ENCODE data around the gene DMXL2.

Gene DMXL2

DNA sequence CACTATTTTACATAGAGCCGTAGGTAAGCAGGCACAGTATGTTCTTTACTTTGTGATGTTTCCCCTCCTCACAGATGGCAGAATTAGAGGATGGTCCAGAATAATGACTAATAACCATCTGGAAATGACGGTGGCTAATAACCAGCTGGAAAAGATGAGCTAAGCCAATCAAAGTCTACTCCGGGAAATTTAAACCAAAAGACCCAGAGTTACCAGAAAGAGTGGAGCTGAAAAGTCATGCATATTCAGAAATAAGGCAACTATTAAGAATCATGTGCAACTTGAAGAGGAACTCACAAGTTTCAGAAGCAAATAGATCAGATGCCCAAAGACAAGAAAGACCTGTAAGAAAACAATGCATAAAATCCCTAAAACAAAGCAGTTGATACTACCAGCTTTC is 33.6 kb downstream of the DMXL2 start:
- H3K4me3 ChIP-seq (ENCODE audit: low read depth, low read length), result no peak overlapping the region
- TF ChIP-seq, protein P1, sequence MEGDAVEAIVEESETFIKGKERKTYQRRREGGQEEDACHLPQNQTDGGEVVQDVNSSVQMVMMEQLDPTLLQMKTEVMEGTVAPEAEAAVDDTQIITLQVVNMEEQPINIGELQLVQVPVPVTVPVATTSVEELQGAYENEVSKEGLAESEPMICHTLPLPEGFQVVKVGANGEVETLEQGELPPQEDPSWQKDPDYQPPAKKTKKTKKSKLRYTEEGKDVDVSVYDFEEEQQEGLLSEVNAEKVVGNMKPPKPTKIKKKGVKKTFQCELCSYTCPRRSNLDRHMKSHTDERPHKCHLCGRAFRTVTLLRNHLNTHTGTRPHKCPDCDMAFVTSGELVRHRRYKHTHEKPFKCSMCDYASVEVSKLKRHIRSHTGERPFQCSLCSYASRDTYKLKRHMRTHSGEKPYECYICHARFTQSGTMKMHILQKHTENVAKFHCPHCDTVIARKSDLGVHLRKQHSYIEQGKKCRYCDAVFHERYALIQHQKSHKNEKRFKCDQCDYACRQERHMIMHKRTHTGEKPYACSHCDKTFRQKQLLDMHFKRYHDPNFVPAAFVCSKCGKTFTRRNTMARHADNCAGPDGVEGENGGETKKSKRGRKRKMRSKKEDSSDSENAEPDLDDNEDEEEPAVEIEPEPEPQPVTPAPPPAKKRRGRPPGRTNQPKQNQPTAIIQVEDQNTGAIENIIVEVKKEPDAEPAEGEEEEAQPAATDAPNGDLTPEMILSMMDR (IDR thresholded peaks at IDR 0.05; ENCODE audit: insufficient read depth, low read depth, low read length, missing control alignments), result no peak
- no peak for DNase-seq (ENCODE audit: low read depth)

DNA sequence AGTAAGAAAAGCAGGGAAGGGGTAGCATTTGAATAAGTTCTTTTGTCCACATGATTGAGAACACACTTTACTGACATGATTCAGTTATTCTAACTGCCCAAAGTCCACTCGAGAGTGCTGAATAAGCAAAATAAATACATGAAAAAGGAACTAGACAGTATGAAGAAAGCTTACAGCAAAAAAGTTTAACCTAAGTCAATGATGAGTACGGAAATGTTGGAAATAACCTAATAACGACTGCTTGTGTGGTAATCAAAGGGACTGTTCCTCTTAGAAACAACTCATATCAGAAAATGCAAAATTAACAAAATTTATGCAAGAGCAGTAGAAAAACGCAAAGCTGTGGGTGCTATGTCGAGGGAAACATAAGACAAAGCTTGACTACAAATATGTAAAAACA is 36.6 kb downstream of the DMXL2 start:
- TF ChIP-seq, protein P1 (IDR thresholded peaks at IDR 0.05; ENCODE audit: insufficient read depth, low read depth, low read length, missing control alignments), result no peak
- no peak overlapping the region for H3K4me3 ChIP-seq (ENCODE audit: low read depth, low read length)
- DNase-seq (ENCODE audit: low read depth), result no peak

DNA sequence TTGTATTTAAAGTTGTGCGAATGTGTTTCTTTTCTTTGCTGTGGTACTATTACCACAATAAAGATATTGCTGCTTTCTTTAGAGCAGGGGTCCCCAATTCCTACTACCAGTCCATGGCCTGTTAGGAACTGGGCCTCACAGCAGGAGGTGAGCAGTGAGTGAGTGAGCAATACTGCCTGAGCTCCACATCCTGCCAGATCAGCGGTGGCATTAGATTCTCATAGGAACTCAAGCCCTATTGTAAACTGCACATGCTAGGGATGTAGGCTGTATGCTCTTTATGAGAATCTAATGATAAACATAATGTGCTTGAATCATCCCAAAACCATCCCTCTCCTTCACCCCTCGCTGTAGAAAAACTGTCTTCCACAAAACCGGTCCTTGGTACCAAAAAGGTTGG is 41.6 kb downstream of the DMXL2 start:
- DNase-seq (ENCODE audit: low read depth), result no peak
- H3K4me3 ChIP-seq (ENCODE audit: low read depth, low read length), result no peak overlapping the region
- TF ChIP-seq, protein P1 (IDR thresholded peaks at IDR 0.05; ENCODE audit: insufficient read depth, low read depth, low read length, missing control alignments), result no peak

DNA sequence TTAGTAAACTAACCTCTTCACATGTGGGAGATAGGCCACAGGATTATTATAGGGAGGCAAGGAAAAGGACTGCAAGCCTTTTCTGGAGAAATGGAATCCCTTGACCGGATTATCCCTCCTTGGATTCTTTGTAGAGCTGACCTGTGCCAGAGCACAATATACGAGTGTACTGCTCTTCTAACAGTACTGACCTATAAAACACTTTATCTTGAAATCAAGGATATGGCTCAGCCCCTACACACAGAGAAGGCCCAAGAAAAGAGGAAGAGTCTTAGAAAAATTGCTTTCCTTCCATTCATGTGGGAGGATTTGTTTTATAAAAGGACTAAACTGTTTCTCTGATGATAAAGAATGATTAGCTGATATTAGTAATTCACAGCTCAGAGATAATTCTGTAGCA is 42.2 kb downstream of the DMXL2 start:
- TF ChIP-seq, protein P1 (IDR thresholded peaks at IDR 0.05; ENCODE audit: insufficient read depth, low read depth, low read length, missing control alignments), result no peak
- no peak for DNase-seq (ENCODE audit: low read depth)
- no peak overlapping the region for H3K4me3 ChIP-seq (ENCODE audit: low read depth, low read length)

DNA sequence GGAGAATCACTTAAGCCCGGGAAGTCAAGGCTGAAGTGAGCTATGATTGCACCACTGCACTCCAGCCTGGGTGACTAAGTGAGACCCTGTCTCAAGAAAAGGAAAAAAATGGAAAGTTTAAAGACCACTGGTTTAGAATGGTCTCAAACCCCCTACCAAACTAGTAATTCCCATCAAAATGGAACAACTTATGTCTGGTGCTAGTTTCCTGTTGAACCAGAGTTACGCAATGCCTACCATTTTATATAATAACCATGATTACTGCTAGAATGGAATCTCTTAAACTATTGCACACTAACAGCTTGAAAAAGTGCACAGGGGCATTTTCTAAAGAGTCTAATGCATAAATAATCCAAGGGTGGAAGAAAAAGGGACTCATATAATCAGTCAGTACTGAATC is 43.6 kb downstream of the DMXL2 start:
- TF ChIP-seq, protein P1 (IDR thresholded peaks at IDR 0.05; ENCODE audit: insufficient read depth, low read depth, low read length, missing control alignments), result no peak
- no peak overlapping the region for H3K4me3 ChIP-seq (ENCODE audit: low read depth, low read length)
- no peak for DNase-seq (ENCODE audit: low read depth)

DNA sequence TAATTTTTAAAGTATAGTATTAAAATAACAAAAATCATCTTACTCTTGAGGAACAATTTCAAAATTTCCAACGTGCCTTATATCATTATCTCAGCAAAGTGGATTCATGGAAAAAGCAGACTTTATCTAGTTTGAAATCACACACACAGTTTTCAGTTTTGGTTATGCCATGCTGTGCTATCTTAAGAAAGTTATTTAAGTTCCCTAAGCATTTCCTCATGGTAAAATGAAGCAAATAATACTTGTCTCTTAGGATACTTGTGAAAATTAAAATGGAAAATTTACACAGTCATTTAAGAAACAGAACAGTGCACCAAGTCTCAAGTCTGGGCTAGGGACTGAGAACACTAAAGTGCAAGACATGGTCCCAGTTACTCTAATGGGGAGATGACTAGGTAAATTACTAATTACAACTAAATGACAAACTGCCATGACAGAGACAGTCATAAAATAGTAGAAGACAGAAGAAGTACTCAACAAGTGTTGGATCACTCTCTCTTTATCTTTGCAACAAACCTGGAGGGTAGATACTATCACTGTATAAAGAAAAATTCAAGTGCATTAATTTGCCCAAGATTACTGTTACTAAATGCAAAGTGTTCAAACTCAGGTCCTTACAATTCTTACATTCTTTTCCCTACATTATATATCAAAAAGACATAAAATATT is 44.8 kb downstream of the DMXL2 start:
- no peak for DNase-seq (ENCODE audit: low read depth)
- H3K4me3 ChIP-seq (ENCODE audit: low read depth, low read length), result no peak overlapping the region
- TF ChIP-seq, protein P1 (IDR thresholded peaks at IDR 0.05; ENCODE audit: insufficient read depth, low read depth, low read length, missing control alignments), result no peak

DNA sequence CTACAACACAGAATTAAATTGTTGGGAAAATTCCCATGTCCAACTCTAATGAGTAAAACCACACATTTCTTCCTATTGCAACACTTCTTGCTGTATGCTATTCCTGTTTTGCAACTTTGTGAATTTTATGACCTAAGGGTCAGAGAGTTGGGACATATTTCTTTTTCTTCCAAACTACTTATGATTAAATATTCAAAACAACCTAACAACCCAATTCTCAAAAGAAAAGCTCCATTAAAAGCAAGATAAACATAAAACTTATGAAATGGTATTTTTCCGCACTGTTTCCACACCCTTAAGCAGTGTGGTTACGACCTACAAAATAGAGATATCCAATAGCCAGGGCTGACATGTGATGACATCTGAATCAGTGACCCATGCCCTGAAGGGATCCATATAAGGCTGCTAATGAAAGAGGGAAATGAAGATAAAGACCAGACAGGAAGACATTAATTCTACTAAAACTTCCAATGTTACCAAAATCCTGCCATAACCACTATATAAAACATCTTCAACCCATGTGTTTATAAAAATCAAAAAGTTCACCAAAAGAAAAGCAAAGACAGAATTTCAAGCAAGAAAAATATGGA is 45.6 kb downstream of the DMXL2 start:
- TF ChIP-seq, protein P1 (IDR thresholded peaks at IDR 0.05; ENCODE audit: insufficient read depth, low read depth, low read length, missing control alignments), result no peak
- H3K4me3 ChIP-seq (ENCODE audit: low read depth, low read length), result no peak overlapping the region
- DNase-seq (ENCODE audit: low read depth), result no peak

Data from GM12865 (cell line).